GM13976 (cell line): ENCODE results near the gene FOXRED2.

Experiments
- DNase-seq: peaks from one replicate; pipeline ENCODE4 v3.0.0; 2012; ENCODE audit warnings: low spot score
- in situ Hi-C: fragments of 300-500 bp; cut with MboI; formaldehyde crosslinking; loops from one replicate; pipeline ENCODE4 v1.12.0; 2022; ENCODE audit warnings: low sequenced_read_pairs, mixed read lengths, inconsistent platforms; ENCODE audit not compliant: unreplicated experiment
- TF ChIP-seq, protein P1 (sequence below): IDR thresholded peaks from 2 replicates; pipeline ENCODE4 v1.5.1; 2012; ENCODE audit warnings: borderline replicate concordance, mild to moderate bottlenecking; ENCODE audit not compliant: insufficient read depth; ENCODE audit errors: extremely low read depth, missing control alignments, control extremely low read depth

Gene FOXRED2

DNA sequence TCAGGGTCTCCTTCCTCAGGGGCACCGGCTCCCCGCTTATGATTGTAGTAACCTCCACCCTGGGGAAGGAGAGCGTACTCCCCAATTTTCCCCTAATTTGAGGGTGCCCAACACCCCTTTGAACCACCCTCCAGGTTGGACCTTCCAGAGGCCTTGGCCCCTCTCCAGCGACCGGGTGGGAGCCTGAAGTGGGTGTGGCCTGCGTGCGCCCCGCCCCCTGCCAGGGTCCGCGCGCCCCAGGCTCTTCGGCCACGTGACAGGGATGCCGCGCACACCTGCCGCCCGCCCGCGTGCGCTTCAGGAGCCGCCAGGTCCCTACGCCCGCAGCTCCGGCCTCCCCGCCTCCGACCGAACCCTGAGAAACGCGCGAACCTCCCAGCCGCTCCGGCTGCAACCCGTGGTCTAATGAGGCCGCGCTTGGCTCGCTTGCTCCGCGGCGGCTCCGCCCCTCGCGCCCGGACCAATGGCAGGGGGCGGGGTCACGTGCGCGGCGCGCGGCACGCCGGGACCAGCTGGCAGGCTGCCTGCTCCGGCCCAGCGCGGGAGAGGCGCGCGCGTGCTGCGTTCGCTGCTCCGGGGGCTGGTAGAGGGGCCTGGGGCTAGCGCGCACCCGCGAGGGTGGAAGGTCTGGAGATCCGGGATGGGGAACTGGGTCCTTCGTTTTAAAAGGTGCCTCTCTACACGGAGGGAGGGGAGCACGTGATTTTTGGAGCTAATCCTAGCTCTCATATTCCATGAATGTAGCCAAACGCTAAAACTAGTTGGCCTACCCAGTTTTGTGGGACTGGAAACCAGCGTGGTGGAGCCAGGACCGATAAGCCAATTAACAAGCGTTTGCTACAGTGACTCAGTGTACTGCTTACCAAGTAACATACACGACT lies at the start of gene FOXRED2:
TSS of gene FOXRED2 (minus strand) at position 404 of the 881 bp plus-strand sequence. CDS start 618 bp downstream, outside the sequence.
- DNase-seq: peak; percentile 99
- in situ Hi-C loops: no loop called here
- TF ChIP-seq, protein P1, sequence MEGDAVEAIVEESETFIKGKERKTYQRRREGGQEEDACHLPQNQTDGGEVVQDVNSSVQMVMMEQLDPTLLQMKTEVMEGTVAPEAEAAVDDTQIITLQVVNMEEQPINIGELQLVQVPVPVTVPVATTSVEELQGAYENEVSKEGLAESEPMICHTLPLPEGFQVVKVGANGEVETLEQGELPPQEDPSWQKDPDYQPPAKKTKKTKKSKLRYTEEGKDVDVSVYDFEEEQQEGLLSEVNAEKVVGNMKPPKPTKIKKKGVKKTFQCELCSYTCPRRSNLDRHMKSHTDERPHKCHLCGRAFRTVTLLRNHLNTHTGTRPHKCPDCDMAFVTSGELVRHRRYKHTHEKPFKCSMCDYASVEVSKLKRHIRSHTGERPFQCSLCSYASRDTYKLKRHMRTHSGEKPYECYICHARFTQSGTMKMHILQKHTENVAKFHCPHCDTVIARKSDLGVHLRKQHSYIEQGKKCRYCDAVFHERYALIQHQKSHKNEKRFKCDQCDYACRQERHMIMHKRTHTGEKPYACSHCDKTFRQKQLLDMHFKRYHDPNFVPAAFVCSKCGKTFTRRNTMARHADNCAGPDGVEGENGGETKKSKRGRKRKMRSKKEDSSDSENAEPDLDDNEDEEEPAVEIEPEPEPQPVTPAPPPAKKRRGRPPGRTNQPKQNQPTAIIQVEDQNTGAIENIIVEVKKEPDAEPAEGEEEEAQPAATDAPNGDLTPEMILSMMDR: no peak

DNA sequence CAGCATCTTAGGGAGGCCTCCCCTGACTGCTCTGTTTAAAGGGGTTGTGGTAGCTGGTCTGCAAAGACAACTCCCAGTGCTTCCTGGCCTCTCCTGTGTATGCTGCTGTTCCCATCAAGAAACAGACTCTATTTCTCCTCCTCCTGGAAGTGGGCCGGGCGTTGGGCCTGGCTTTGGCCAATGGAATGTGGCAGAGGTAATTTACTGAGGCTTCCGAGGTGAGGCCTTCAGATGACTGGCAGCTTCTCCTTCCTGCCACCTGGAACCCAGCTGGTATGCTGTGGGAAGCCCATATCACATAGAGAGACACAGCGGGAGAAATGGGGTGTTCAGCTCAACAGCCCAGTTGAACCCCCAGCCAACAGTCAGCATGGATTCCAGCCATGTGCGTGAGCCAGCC lies 47.3 kb upstream of the FOXRED2 start:
- DNase-seq: no peak
- TF ChIP-seq, protein P1: no peak
- in situ Hi-C loops: no loop called here

DNA sequence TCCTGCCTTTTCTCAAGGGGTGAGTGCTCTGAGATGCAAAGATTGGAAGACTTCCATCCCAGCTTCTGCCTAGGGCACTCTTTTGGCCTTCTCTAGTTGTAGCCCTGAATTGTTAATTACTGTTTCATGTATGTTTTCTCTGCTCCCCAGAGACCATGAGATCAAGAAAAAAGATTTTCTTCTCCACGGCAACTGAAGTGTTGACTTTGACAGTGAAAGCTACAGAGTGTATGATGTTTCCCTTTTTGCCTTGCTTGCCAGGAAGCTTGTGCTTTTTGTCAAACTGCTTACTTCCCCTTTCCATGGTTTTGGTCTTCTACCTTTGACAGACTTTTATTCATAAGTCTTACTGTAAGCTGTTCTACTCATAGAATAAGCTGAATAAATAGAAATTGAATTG lies 45.4 kb upstream of the FOXRED2 start:
- in situ Hi-C loops: no loop called here
- DNase-seq: peak; percentile 58
- TF ChIP-seq, protein P1: no peak

DNA sequence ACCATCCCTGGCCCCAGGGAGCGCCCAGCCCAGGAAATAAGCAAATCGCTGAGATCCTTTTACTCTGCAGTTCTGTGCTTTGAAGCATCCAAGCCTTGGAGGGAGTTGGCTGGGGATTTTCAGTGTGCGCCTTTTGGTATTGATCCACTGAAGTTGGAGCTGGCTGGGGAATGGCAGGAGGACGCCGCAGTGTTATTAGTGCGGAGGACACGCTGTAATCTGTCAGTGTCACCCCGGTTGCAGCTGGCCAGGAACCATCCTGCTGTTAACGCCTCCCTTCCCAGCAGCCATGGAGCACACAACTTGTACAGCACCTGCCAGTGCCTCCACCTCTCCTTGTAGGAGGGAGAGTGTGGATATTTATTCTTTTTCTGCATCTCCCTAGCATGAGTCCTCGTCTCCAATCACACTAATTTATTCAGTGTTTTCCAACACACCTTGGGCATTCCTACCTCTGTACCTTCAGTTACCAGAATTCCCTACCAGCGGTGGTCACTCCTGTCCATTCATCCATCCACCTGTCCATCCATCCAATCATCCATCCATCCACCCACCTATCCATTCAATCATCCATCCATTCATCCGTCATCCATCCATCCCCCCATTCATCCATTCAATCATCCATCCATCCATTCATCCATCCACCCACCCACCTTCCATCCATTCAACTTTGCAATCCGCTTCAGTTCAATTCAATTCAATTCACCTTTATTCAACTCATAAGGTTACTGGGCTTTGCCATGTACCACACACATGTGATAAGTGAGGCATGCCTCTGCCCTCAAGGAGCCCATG lies 44.1 kb upstream of the FOXRED2 start:
- in situ Hi-C loops: no loop called here
- TF ChIP-seq, protein P1: no peak
- DNase-seq: no peak

DNA sequence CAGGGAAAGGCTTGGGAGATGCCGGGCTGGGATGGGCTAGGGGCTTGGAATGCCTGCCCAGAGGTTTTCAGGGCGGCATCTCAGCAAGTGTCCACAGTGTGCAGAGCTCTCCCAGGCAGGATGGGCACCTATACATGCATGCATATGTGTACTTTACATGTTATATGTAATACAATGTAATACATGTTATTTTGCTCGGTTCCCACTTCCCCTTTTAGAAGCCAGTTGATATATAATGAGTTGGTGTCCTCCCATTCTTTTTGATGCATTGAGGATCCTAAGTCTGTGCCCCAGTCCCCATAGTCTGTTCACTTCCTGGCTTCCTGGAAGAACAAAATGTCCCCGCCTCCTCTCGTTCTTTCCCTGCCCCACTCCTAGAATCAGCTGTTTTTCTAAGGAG lies 42.2 kb upstream of the FOXRED2 start:
- DNase-seq: no peak
- in situ Hi-C loops: no loop called here
- TF ChIP-seq, protein P1: no peak

DNA sequence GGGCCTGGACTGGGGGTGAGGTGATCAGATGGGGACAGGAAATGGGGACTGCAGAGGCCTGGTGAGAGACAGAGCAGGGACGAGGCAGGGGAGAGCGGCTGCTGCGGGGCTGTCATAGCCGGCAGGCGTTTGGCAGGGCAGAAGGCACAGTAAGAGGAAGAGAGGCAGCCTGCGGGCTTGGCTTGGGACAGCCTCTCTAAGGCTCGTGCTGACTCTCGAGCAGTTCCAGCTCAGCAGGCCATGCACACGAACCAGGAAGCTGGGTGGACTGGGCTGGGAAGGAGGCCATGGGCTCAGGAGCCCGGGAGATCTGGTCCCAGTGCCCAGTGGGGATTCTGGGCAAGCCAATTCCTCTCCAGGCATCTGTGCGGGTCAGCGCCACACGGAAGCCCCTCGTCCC lies 41.8 kb upstream of the FOXRED2 start:
- DNase-seq: no peak
- in situ Hi-C loops: no loop called here
- TF ChIP-seq, protein P1: no peak
